ENCODE data around the gene RRM2.

Gene RRM2

DNA sequence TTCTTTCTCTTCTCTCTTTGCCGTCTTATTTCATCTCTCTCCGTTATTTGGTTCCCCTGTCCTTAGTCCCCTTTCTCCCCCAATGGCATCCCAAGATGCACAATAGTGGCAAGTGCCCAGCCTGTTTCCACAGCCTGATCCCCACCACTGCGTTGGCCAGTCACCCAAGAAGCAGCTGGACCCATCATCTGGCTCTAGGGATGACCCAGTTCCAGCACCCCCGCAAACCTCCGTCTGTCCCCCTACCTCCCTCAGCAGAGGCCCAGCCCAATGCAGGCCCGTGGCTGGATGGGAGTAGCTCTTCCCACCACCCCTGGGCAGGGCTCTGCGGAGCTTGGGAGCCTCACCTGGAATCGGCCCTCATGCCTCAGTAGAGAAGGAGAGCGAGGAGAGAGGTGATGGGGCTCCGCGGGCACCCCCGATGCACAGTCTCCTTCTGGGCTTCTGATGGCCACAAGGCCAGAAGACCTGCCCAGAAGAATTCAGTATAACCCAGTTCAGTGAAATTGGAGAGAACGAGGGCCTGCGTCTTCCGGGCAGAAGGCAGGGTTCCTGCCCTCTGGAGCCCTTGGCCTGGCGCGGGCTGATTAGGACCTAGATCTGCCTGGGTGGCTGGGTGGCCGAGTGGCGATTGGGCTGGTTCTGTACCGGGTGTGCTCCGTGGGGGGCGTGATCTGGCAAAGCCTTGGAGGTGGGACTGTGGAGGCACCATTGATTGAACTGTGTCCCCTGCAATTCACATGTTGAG lies 50.9 kb downstream of the RRM2 start:
- no peak for DNase-seq

DNA sequence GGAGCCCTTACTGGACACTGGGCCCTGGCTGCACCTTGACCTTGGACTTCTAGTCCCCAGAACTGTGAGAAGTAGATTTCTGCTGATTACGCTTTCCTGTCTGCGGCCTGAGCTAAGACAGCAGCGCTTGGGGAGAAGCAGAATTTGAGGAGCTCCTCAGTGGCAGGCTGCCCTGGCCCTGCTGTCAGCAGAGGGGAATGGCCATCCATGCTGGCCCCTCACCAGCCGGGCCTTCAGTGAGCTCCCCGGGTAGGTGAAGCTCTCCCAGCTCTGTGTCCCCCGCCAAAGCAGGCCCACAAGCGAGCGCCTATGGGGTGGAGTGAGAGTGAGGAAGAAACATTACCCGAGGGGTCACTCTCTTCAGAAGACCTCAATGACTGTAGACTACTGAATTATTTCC lies 51.6 kb downstream of the RRM2 start:
- DNase-seq: no peak

DNA sequence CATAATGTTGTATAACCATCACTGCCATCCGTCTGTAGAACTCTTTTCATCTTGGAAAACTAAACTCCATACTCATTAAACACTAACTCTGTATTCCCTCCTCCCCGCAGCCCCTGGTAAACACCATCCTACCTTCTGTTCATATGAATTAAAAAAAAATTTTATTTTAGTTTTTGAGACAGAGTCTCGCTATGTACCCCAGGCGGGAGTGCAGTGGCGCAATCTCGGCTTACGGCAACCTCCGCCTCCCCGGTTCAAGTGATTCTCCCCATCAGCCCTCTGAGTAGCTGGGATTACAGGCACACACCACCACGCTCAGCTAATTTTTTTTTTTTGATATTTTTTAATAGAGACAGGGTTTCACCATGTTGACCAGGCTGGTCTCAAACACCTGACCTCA lies 52.9 kb downstream of the RRM2 start:
- no peak for DNase-seq

DNA sequence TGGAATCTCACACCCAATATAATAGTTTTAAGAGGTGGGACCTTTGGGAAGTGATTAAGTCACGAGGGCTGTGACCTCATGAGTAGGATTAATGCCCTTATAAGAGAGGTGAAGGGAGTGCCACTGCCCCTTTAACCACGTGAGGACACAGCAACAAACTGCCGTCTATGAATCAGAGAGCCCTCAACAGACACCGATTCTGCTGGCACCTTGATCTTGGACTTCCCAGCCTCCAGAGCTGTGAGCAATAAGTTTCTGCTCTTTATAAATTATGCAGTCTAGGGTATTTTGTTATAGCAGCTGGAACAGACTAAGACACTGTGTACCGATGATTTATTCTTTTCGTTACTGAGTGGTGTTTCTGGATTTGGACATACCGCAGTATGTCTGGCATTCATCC lies 56.2 kb downstream of the RRM2 start:
- DNase-seq: no peak

DNA sequence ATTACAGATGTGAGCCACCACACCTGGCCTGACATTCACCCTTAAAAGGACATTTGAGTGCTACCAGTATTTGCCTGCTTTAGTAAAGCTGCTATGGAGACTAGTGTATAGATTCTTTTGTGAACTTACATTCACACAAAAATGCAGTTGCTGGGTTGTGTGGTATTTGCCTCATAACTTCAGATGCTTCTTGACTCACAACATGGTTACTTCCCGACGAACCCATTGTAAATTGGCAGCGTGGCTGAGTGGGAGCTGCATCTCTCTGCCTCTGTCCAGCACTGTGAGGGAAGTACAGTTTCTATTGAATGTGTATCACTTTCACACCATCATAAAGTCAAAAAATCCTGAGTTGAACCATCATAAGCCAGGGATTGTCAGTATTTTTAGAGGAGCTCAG lies 56.9 kb downstream of the RRM2 start:
- DNase-seq: no peak

DNA sequence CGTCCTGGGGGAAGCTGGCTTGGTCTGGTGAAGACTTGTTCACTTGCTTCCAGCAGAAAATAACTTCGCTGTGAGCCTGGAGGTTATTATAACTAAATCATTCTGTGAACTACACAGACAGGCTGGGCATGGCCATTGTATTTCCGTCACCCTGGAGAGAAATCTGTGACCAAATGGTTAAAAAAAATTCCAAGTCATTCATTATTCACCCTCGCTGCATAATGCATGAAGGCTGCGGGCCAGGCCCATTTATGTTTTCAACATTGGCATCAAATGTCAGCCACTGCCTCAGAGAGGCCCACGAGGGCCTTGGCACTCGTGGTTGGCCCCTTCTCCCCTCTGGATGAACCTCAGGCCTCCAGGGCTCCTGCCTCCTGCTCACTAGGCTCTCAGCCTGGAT lies 57.7 kb downstream of the RRM2 start:
- DNase-seq: no peak
